Gastroesophageal sphincter (tissue), 4 donors: Measurements from ENCODE around the gene NREP. TPM values are rescaled to one million over a fixed set of nuclear protein-coding genes. Genes with fewer than 3 reads are reported as not detected.

Source experiments
- ATAC-seq: fragments of 150-250 bp; one replicate; pipeline ENCODE4 v1.9.1; 2016; ENCODE audit warnings: mild to moderate bottlenecking, moderate library complexity
- H3K27ac ChIP-seq, 4 donors: fragments of 200-600 bp; sonication (generic) in 3 of 4; 1 replicate in 3 of 4; 2 replicates in 1 of 4; pipeline ENCODE4 v1.5.1; 2016 to 2019
- H3K27me3 ChIP-seq: fragments of 200-600 bp; sonication (generic); one replicate; pipeline ENCODE4 v1.5.1; 2019
- H3K36me3 ChIP-seq, 2 donors: fragments of 200-600 bp; sonication (generic); one replicate each; pipeline ENCODE4 v1.5.1; 2019; ENCODE audit warnings: control low read depth in 1 of 2
- H3K4me1 ChIP-seq, 3 donors: fragments of 200-600 bp; sonication (generic); 1 replicate in 2 of 3; 2 replicates in 1 of 3; pipeline ENCODE4 v1.5.1; 2016 to 2019; ENCODE audit warnings: control low read depth in 2 of 3
- H3K4me3 ChIP-seq, 2 donors: fragments of 200-600 bp; sonication (generic); one replicate each; pipeline ENCODE4 v1.5.1; 2019; ENCODE audit warnings: mild to moderate bottlenecking in 1 of 2, moderate library complexity in 1 of 2
- H3K9me3 ChIP-seq, 3 donors: fragments of 200-600 bp; sonication (generic); one replicate each; pipeline ENCODE4 v1.5.1; 2017 to 2019; ENCODE audit warnings: control low read depth in 2 of 3
- CTCF ChIP-seq, 4 experiments: fragments of 200-600 bp in 2 of 4; fragments of 450-650 bp in 2 of 4; sonication (generic) in 1 of 4; IDR thresholded peaks; one replicate each; pipeline ENCODE4 v1.5.1; 2017 to 2019; ENCODE audit warnings: antibody characterized with exemption in 4 of 4, mild to moderate bottlenecking in 2 of 4, moderate library complexity in 2 of 4
- EP300 ChIP-seq: sonication (generic); formaldehyde crosslinking; IDR thresholded peaks from one replicate; pipeline ENCODE4 v1.6.1; 2017; ENCODE audit warnings: antibody characterized with exemption, mild to moderate bottlenecking
- POLR2A ChIP-seq, 2 donors: fragments of 450-650 bp; IDR thresholded peaks; one replicate each; pipeline ENCODE4 v1.6.1; 2017; ENCODE audit warnings: antibody characterized with exemption in 2 of 2, mild to moderate bottlenecking in 2 of 2, moderate library complexity in 1 of 2
- POLR2AphosphoS5 ChIP-seq: sonication (generic); formaldehyde crosslinking; IDR thresholded peaks from one replicate; pipeline ENCODE4 v1.6.1; 2017; ENCODE audit warnings: antibody characterized with exemption
- WGBS, 2 donors: methylation state at CpG; one replicate each; pipeline ENCODE4 v1.1.5; 2018; ENCODE audit warnings: low coverage in 1 of 2; 5-methylcytosine and 5-hydroxymethylcytosine counted together
- total RNA-seq, 4 donors: library from RNA; depleted of rRNA; stranded (reverse); fragments of >200 nt; gene quantifications; one replicate each; pipeline ENCODE4 v1.1.0, GENCODE V29; 2016

Gene NREP
- total RNA-seq, 4 donors from 2014 or later: 8.3 to 24.7 (median 19.0) TPM

- no peak for ATAC-seq
- H3K27ac ChIP-seq: no peak overlapping the region
- H3K36me3 ChIP-seq: no peaks in the 10 kb centered on the region
- H3K27me3 ChIP-seq: no peaks in the 10 kb centered on the region
- H3K4me3 ChIP-seq: no peak overlapping the region
- no peaks in the 10 kb centered on the region for H3K9me3 ChIP-seq
- peaks cover 5 to 74% (median 16%) of the 10 kb centered on the region in 3 donors for H3K4me1 ChIP-seq
- WGBS, 2 donors: 77 to 81% methylated on average over 2 of the region's 2 CpGs
- TF ChIP-seq POLR2AphosphoS5: no peak
- no peak for TF ChIP-seq POLR2A (IDR thresholded peaks at IDR 0.05)
- TF ChIP-seq CTCF (IDR thresholded peaks at IDR 0.05): no peak
These were observed 4.5 kb downstream of the NREP start for GRCh38 chr5:111752426-111752965.

- Histone ChIP-seq H3K9me3 (no peaks in the 10 kb centered on the region), H3K27me3 (no peaks in the 10 kb centered on the region), H3K4me1 (peaks cover 1 to 73% (median 20%) of the 10 kb centered on the region in 3 donors), H3K27ac (peak overlapping the region in 2 of 4 donors; percentile 13 to 20), H3K4me3 (no peak overlapping the region), H3K36me3 (no peaks in the 10 kb centered on the region)
- no peak for TF ChIP-seq CTCF (IDR thresholded peaks at IDR 0.05)
- TF ChIP-seq EP300: no peak
- TF ChIP-seq POLR2AphosphoS5: no peak
- TF ChIP-seq POLR2A (IDR thresholded peaks at IDR 0.05): no peak
- no peak for ATAC-seq
- WGBS, 2 donors: 35 to 51% methylated on average over 4 to 5 of the region's 5 CpGs
These were observed 7.5 kb downstream of the NREP start for GRCh38 chr5:111749303-111750026.

- Histone ChIP-seq H3K27ac (peak overlapping the region; percentile 28 to 59 (median 52)), H3K4me3 (no peak overlapping the region), H3K36me3 (no peaks in the 10 kb centered on the region), H3K27me3 (no peaks in the 10 kb centered on the region), H3K4me1 (peaks cover 11 to 73% (median 25%) of the 10 kb centered on the region in 3 donors), H3K9me3 (no peaks in the 10 kb centered on the region)
- TF ChIP-seq POLR2A (IDR thresholded peaks at IDR 0.05) (no peak), POLR2AphosphoS5 (peak; percentile 72)
- ATAC-seq: peak; percentile 67
- WGBS, 2 donors: 37% methylated on average over 3 of the region's 3 CpGs; no CpG with 5 or more reads in 1 of the 2 donors
These were observed 8.7 kb downstream of the NREP start for GRCh38 chr5:111748304-111748763.

- Histone ChIP-seq H3K4me1 (peaks cover 16 to 73% (median 31%) of the 10 kb centered on the region in 3 donors), H3K27me3 (no peaks in the 10 kb centered on the region), H3K4me3 (no peak overlapping the region), H3K9me3 (no peaks in the 10 kb centered on the region), H3K27ac (peak overlapping the region in 1 of 4 donors; percentile 59), H3K36me3 (no peaks in the 10 kb centered on the region)
- no peak for TF ChIP-seq CTCF (IDR thresholded peaks at IDR 0.05)
- TF ChIP-seq POLR2A (IDR thresholded peaks at IDR 0.05): no peak
- TF ChIP-seq EP300: no peak
- TF ChIP-seq POLR2AphosphoS5: no peak
- ATAC-seq: no peak
- 50 to 62% methylated on average over 1 to 2 of the region's 2 CpGs for WGBS, 2 donors
These were observed 9.7 kb downstream of the NREP start for GRCh38 chr5:111747337-111747736.

- Histone ChIP-seq H3K4me3 (no peak overlapping the region), H3K27ac (no peak overlapping the region), H3K9me3 (no peaks in the 10 kb centered on the region), H3K4me1 (peaks cover 16 to 78% (median 31%) of the 10 kb centered on the region in 3 donors), H3K27me3 (no peaks in the 10 kb centered on the region), H3K36me3 (no peaks in the 10 kb centered on the region)
- ATAC-seq: no peak
- WGBS, 2 donors: 43 to 72% methylated on average over 2 to 4 of the region's 4 CpGs
- TF ChIP-seq CTCF (IDR thresholded peaks at IDR 0.05) (no peak), POLR2AphosphoS5 (no peak), POLR2A (IDR thresholded peaks at IDR 0.05) (no peak), EP300 (no peak)
These were observed 10.2 kb downstream of the NREP start for GRCh38 chr5:111746791-111747190.
